K562 (cell line): ENCODE results near the gene ZNF648. TPM values are rescaled to one million over a fixed set of nuclear protein-coding genes. Genes with fewer than 3 reads are reported as not detected.

Source experiments
- ARNT ChIP-seq, 2 experiments: fragments of 450-650 bp; IDR thresholded peaks; 2 replicates each; pipeline ENCODE4 v1.6.1; 2016; ENCODE audit warnings: mild to moderate bottlenecking in 1 of 2
- CC2D1A ChIP-seq: fragments of 450-650 bp; IDR thresholded peaks from 2 replicates; pipeline ENCODE4 v1.6.1; 2017; ENCODE audit warnings: mild to moderate bottlenecking
- CHD4 ChIP-seq: fragments of 200-600 bp; sonication (generic); IDR thresholded peaks from 3 replicates; pipeline ENCODE4 v1.6.1; 2012; ENCODE audit warnings: low read depth, mild to moderate bottlenecking, mixed read lengths, low read length, inconsistent platforms; ENCODE audit not compliant: insufficient read depth, insufficient replicate concordance, poor library complexity, severe bottlenecking
- CTBP1 ChIP-seq: fragments of 450-650 bp; IDR thresholded peaks from 2 replicates; pipeline ENCODE4 v1.6.1; 2016; ENCODE audit warnings: borderline replicate concordance
- DIDO1 ChIP-seq: fragments of 450-650 bp; IDR thresholded peaks from 2 replicates; pipeline ENCODE4 v1.6.1; 2016; ENCODE audit warnings: low read depth, missing biosample characterization, missing genetic modification characterization
- FOXO4 ChIP-seq: fragments of 450-650 bp; formaldehyde crosslinking; IDR thresholded peaks from 2 replicates; pipeline ENCODE4 v1.4.0; 2020; ENCODE audit warnings: mild to moderate bottlenecking, moderate library complexity
- HDAC8 ChIP-seq: fragments of 450-650 bp; IDR thresholded peaks from 2 replicates; pipeline ENCODE4 v1.6.1; 2016; ENCODE audit warnings: mild to moderate bottlenecking, missing genetic modification characterization, moderate library complexity, missing compliant biosample characterization
- MYBL2 ChIP-seq, 2 experiments: fragments of 450-650 bp in 1 of 2; sonication (generic) in 1 of 2; formaldehyde crosslinking in 1 of 2; IDR thresholded peaks; 2 replicates each; pipeline versions ENCODE4 v1.6.1 to v1.8.1; 2017 to 2022; ENCODE audit warnings: borderline replicate concordance in 1 of 2, inconsistent platforms in 1 of 2, low read depth in 1 of 2, mild to moderate bottlenecking in 1 of 2, missing genetic modification reagents in 1 of 2, moderate library complexity in 1 of 2
- NCOR1 ChIP-seq: fragments of 450-650 bp; IDR thresholded peaks from 2 replicates; pipeline ENCODE4 v1.6.1; 2016; ENCODE audit warnings: mild to moderate bottlenecking, moderate library complexity
- POLR2A ChIP-seq: fragments of 450-650 bp; conservative IDR thresholded peaks from 2 replicates; pipeline ENCODE4 v1.6.1; 2016
- POLR2H ChIP-seq: IDR thresholded peaks from 2 replicates; pipeline ENCODE4 v1.6.1; 2016; ENCODE audit warnings: missing genetic modification characterization, low read depth, mild to moderate bottlenecking, control low read depth, missing compliant biosample characterization, moderate library complexity
- SIX5 ChIP-seq, 2 experiments: IDR thresholded peaks; 2 replicates each; pipeline ENCODE4 v1.6.1; 2011; ENCODE audit warnings: low read length in 2 of 2, borderline replicate concordance in 1 of 2, low read depth in 1 of 2, mild to moderate bottlenecking in 1 of 2, moderate library complexity in 1 of 2; ENCODE audit not compliant: insufficient read depth in 1 of 2
- SRF ChIP-seq, 2 experiments: fragments of 250-450, 450-650 bp in 1 of 2; sonication (Bioruptor Pico) in 1 of 2; sonication (generic) in 1 of 2; formaldehyde crosslinking; IDR thresholded peaks; 2 replicates each; pipeline versions ENCODE4 v1.5.0 to v1.5.1; 2020 to 2022; ENCODE audit warnings: mild to moderate bottlenecking in 1 of 2, missing genetic modification reagents in 1 of 2
- THRA ChIP-seq: fragments of 450-650 bp; IDR thresholded peaks from 2 replicates; pipeline ENCODE4 v1.6.1; 2017; ENCODE audit warnings: mild to moderate bottlenecking, moderate library complexity
- ZBTB17 ChIP-seq: fragments of 450-650 bp; formaldehyde crosslinking; IDR thresholded peaks from 2 replicates; pipeline ENCODE4 v1.4.0; 2020; ENCODE audit warnings: mild to moderate bottlenecking
- ZC3H11A ChIP-seq: IDR thresholded peaks from 2 replicates; pipeline ENCODE4 v1.6.1; 2012; ENCODE audit warnings: low read depth, low read length, improper control_type of control experiment
- ZFP91 ChIP-seq: sonication (generic); formaldehyde crosslinking; IDR thresholded peaks from 2 replicates; pipeline ENCODE4 v1.8.0; 2022; ENCODE audit warnings: mild to moderate bottlenecking, missing genetic modification reagents
- ZKSCAN8 ChIP-seq: fragments of 200-800 bp; sonication (Bioruptor generic); IDR thresholded peaks from 2 replicates; pipeline ENCODE4 v1.6.1; 2016; ENCODE audit warnings: missing genetic modification characterization, missing compliant biosample characterization
- ZNF263 ChIP-seq: sonication (generic); formaldehyde crosslinking; IDR thresholded peaks from 2 replicates; pipeline ENCODE4 v1.8.0; 2022; ENCODE audit warnings: mild to moderate bottlenecking, missing genetic modification reagents, borderline replicate concordance
- ZNF639 ChIP-seq, 2 experiments: fragments of 200-800 bp in 1 of 2; sonication (Bioruptor generic) in 1 of 2; sonication (generic) in 1 of 2; formaldehyde crosslinking in 1 of 2; IDR thresholded peaks in 1 of 2; conservative IDR thresholded peaks in 1 of 2; 2 replicates each; pipeline versions ENCODE4 v1.5.0 to v1.6.1; 2016 to 2020; ENCODE audit warnings: missing compliant biosample characterization in 1 of 2, missing genetic modification characterization in 1 of 2, missing genetic modification reagents in 1 of 2
- ZNF76 ChIP-seq: fragments of 250-450 bp; sonication (Bioruptor Pico); IDR thresholded peaks from 2 replicates; pipeline ENCODE4 v1.4.0; 2020; ENCODE audit warnings: mild to moderate bottlenecking, moderate library complexity, borderline replicate concordance
- polyA plus RNA-seq, 8 experiments: library from polyadenylated mRNA; depleted of rRNA in 4 of 8; stranded (reverse) in 5 of 8; unstranded in 3 of 8; fragments of >200 nt; fragmentation: Nextera tagmentation in 2 of 8; fragmentation: Illumina TruSeq in 1 of 8; extraction: Ambion mirVana in 2 of 8; extraction: Trizol in 1 of 8; gene quantifications; 2 replicates each; pipeline versions ENCODE4 v1.2.1 to v1.2.3, GENCODE V29; 2011 to 2014; ENCODE audit warnings: inconsistent platforms in 1 of 8, missing spikeins in 1 of 8
- total RNA-seq, 7 experiments: library from RNA; depleted of rRNA in 6 of 7; stranded (reverse); fragments of >200 nt in 6 of 7; fragmentation: Illumina TruSeq in 2 of 7; extraction: Trizol in 2 of 7; gene quantifications; 2 replicates each; pipeline versions ENCODE4 v1.2.1 to v1.2.3, GENCODE V29; 2011 to 2021; ENCODE audit warnings: low replicate concordance in 1 of 7

ZNF648 gene
- total and polyA plus RNA-seq, 9 of the 15 experiments (the other 6 are each of a cell fraction or from before 2014, with no cell fraction given) = 0.06 to 0.27 (median 0.18) TPM; not detected in 2

GRCh38 chr1:182084487-182085316, 23.2 kb upstream of the ZNF648 start (continued):
- no peak for TF ChIP-seq SIX5 (IDR thresholded peaks at IDR 0.05; ENCODE audit: borderline replicate concordance in 1 of 2, insufficient read depth in 1 of 2, low read depth in 1 of 2, low read length in 2 of 2)
- no peak for TF ChIP-seq ZNF639 (CRISPR knock-in tag; conservative IDR thresholded peaks at IDR 0.05 in 1 of 2, IDR thresholded peaks at IDR 0.05 in 1 of 2)
- 0 out of 2 replicates have a peak, but pooled peaks have one; percentile 28 for TF ChIP-seq ZBTB17 (CRISPR knock-in tag)
- no peak for TF ChIP-seq CHD4
- TF ChIP-seq POLR2A = no peak
- TF ChIP-seq NCOR1 = no peak
- no peak for TF ChIP-seq DIDO1 (tag)
- no peak for TF ChIP-seq ARNT (IDR thresholded peaks at IDR 0.05)
- TF ChIP-seq MYBL2 (IDR thresholded peaks at IDR 0.05; ENCODE audit: low read depth) = no peak
- TF ChIP-seq MYBL2 (CRISPR knock-in tag; IDR thresholded peaks at IDR 0.05; ENCODE audit: borderline replicate concordance) = no peak
- no peak for TF ChIP-seq POLR2H (tag)
- TF ChIP-seq SRF (CRISPR knock-in tag; IDR thresholded peaks at IDR 0.05) = no peak
- TF ChIP-seq ZNF76 (CRISPR knock-in tag) = no peak
- TF ChIP-seq HDAC8 = no peak
- peak; percentile 72; the same call in 1 of the 2 replicates for TF ChIP-seq CC2D1A
- TF ChIP-seq ZC3H11A = 0 out of 2 replicates have a peak, but pooled peaks have one; percentile 48
- TF ChIP-seq ZKSCAN8 (CRISPR knock-in tag) = no peak
- TF ChIP-seq CTBP1 = peak; percentile 56; the same call in 1 of the 2 replicates
- 0 out of 2 replicates have a peak, but pooled peaks have one; percentile 28 for TF ChIP-seq ZFP91 (CRISPR knock-in tag)
- no peak for TF ChIP-seq THRA
- TF ChIP-seq ZNF263 (CRISPR knock-in tag) = peak; percentile 15; the same call in 1 of the 2 replicates
- TF ChIP-seq FOXO4 (CRISPR knock-in tag) = no peak
